K562 (cell line): ENCODE results near the gene VPS13D. TPM values are rescaled to one million over a fixed set of nuclear protein-coding genes. Genes with fewer than 3 reads are reported as not detected.

Experiments
- DNMT1 ChIP-seq: fragments of 450-650 bp; IDR thresholded peaks from 2 replicates; pipeline ENCODE4 v1.6.1; 2016; ENCODE audit warnings: antibody characterized with exemption, mild to moderate bottlenecking
- E4F1 ChIP-seq: fragments of 250-450 bp; sonication (Bioruptor Pico); IDR thresholded peaks from 2 replicates; pipeline ENCODE4 v1.5.0; 2021; ENCODE audit warnings: mild to moderate bottlenecking, borderline replicate concordance
- FOS ChIP-seq: IDR thresholded peaks from 3 replicates; pipeline ENCODE4 v1.6.1; 2011; ENCODE audit not compliant: insufficient read length; ENCODE audit errors: extremely low read depth
- FOXA3 ChIP-seq, 2 experiments: fragments of 450-650 bp in 1 of 2; sonication (generic) in 1 of 2; formaldehyde crosslinking; IDR thresholded peaks in 1 of 2; conservative IDR thresholded peaks in 1 of 2; 2 replicates each; pipeline versions ENCODE4 v1.4.0 to v1.8.0; 2020 to 2022; ENCODE audit warnings: mild to moderate bottlenecking in 2 of 2, missing genetic modification reagents in 1 of 2
- HDAC2 ChIP-seq: fragments of 450-650 bp; IDR thresholded peaks from 2 replicates; pipeline ENCODE4 v1.6.1; 2016; ENCODE audit warnings: mild to moderate bottlenecking
- HNRNPK ChIP-seq: fragments of 200-400 bp; formaldehyde crosslinking; IDR thresholded peaks from one replicate; pipeline ENCODE4 v1.6.1; 2018; ENCODE audit warnings: mild to moderate bottlenecking, low read depth, low read length; ENCODE audit not compliant: poor library complexity, severe bottlenecking
- TFAM ChIP-seq: fragments of 250-450 bp; sonication (Bioruptor Pico); conservative IDR thresholded peaks from 2 replicates; pipeline ENCODE4 v1.5.0; 2021; ENCODE audit warnings: mild to moderate bottlenecking, moderate library complexity
- TGIF2 ChIP-seq: sonication (generic); formaldehyde crosslinking; IDR thresholded peaks from 2 replicates; pipeline ENCODE4 v1.8.1; 2022; ENCODE audit warnings: mild to moderate bottlenecking, missing genetic modification reagents, moderate library complexity
- ZBED1 ChIP-seq: IDR thresholded peaks from 2 replicates; pipeline ENCODE4 v1.6.1; 2014
- ZNF197 ChIP-seq: fragments of 200-800 bp; sonication (Bioruptor generic); IDR thresholded peaks from 2 replicates; pipeline ENCODE4 v1.6.1; 2016; ENCODE audit warnings: low read depth, missing genetic modification characterization, missing compliant biosample characterization
- ZNF23 ChIP-seq: fragments of 250-450 bp; sonication (Bioruptor Pico); IDR thresholded peaks from 2 replicates; pipeline ENCODE4 v1.4.0; 2020; ENCODE audit warnings: mild to moderate bottlenecking
- ZNF395 ChIP-seq: fragments of 200-800 bp; sonication (Bioruptor generic); IDR thresholded peaks from 2 replicates; pipeline ENCODE4 v1.6.1; 2017; ENCODE audit warnings: missing genetic modification characterization, missing compliant biosample characterization
- polyA plus RNA-seq, 8 experiments: library from polyadenylated mRNA; depleted of rRNA in 4 of 8; stranded (reverse) in 5 of 8; unstranded in 3 of 8; fragments of >200 nt; fragmentation: Nextera tagmentation in 2 of 8; fragmentation: Illumina TruSeq in 1 of 8; extraction: Ambion mirVana in 2 of 8; extraction: Trizol in 1 of 8; gene quantifications; 2 replicates each; pipeline versions ENCODE4 v1.2.1 to v1.2.3, GENCODE V29; 2011 to 2014; ENCODE audit warnings: inconsistent platforms in 1 of 8, missing spikeins in 1 of 8
- total RNA-seq, 7 experiments: library from RNA; depleted of rRNA in 6 of 7; stranded (reverse); fragments of >200 nt in 6 of 7; fragmentation: Illumina TruSeq in 2 of 7; extraction: Trizol in 2 of 7; gene quantifications; 2 replicates each; pipeline versions ENCODE4 v1.2.1 to v1.2.3, GENCODE V29; 2011 to 2021; ENCODE audit warnings: low replicate concordance in 1 of 7
- TF ChIP-seq, protein P1 (sequence below): fragments of 450-650 bp; IDR thresholded peaks from 2 replicates; pipeline ENCODE4 v1.7.1; 2018; ENCODE audit warnings: mild to moderate bottlenecking, low read depth; ENCODE audit not compliant: partially characterized antibody
- TF ChIP-seq, protein P2 (sequence below): fragments of 450-650 bp; IDR thresholded peaks from 2 replicates; pipeline ENCODE4 v1.7.0; 2016; ENCODE audit warnings: borderline replicate concordance
- TF ChIP-seq, protein P3 (sequence below), 2 experiments: IDR thresholded peaks; 2 replicates each; pipeline ENCODE4 v1.6.1; 2011; ENCODE audit warnings: borderline replicate concordance in 1 of 2, control low read depth in 1 of 2, low read depth in 1 of 2, low read length in 1 of 2, mild to moderate bottlenecking in 1 of 2, mixed read lengths in 1 of 2, moderate library complexity in 1 of 2; ENCODE audit not compliant: insufficient read depth in 1 of 2, insufficient read length in 1 of 2, poor library complexity in 1 of 2, severe bottlenecking in 1 of 2; ENCODE audit errors: extremely low read depth in 1 of 2

Gene VPS13D
- total and polyA plus RNA-seq, 9 of the 15 experiments (the other 6 are each of a cell fraction or from before 2014, with no cell fraction given), result 6.1 to 51.5 (median 38.5) TPM

- TF ChIP-seq, protein P1, sequence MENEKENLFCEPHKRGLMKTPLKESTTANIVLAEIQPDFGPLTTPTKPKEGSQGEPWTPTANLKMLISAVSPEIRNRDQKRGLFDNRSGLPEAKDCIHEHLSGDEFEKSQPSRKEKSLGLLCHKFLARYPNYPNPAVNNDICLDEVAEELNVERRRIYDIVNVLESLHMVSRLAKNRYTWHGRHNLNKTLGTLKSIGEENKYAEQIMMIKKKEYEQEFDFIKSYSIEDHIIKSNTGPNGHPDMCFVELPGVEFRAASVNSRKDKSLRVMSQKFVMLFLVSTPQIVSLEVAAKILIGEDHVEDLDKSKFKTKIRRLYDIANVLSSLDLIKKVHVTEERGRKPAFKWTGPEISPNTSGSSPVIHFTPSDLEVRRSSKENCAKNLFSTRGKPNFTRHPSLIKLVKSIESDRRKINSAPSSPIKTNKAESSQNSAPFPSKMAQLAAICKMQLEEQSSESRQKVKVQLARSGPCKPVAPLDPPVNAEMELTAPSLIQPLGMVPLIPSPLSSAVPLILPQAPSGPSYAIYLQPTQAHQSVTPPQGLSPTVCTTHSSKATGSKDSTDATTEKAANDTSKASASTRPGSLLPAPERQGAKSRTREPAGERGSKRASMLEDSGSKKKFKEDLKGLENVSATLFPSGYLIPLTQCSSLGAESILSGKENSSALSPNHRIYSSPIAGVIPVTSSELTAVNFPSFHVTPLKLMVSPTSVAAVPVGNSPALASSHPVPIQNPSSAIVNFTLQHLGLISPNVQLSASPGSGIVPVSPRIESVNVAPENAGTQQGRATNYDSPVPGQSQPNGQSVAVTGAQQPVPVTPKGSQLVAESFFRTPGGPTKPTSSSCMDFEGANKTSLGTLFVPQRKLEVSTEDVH, result no peak
- TF ChIP-seq HNRNPK (no peak), ZNF23 (no peak), HDAC2 (peak; percentile 69; the same call in 1 of the 2 replicates), TFAM (CRISPR knock-in tag) (no peak), FOS (no peak), ZNF395 (CRISPR knock-in tag) (peak; percentile 72), TGIF2 (CRISPR knock-in tag) (no peak), ZBED1 (0 out of 2 replicates have a peak, but pooled peaks have one; percentile 41), FOXA3 (CRISPR knock-in tag; conservative IDR thresholded peaks at IDR 0.05 in 1 of 2, IDR thresholded peaks at IDR 0.05 in 1 of 2) (no peak), DNMT1 (no peak), E4F1 (CRISPR knock-in tag) (no peak), ZNF197 (no peak)
- TF ChIP-seq, protein P2, sequence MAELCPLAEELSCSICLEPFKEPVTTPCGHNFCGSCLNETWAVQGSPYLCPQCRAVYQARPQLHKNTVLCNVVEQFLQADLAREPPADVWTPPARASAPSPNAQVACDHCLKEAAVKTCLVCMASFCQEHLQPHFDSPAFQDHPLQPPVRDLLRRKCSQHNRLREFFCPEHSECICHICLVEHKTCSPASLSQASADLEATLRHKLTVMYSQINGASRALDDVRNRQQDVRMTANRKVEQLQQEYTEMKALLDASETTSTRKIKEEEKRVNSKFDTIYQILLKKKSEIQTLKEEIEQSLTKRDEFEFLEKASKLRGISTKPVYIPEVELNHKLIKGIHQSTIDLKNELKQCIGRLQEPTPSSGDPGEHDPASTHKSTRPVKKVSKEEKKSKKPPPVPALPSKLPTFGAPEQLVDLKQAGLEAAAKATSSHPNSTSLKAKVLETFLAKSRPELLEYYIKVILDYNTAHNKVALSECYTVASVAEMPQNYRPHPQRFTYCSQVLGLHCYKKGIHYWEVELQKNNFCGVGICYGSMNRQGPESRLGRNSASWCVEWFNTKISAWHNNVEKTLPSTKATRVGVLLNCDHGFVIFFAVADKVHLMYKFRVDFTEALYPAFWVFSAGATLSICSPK, result no peak
- TF ChIP-seq, protein P3, sequence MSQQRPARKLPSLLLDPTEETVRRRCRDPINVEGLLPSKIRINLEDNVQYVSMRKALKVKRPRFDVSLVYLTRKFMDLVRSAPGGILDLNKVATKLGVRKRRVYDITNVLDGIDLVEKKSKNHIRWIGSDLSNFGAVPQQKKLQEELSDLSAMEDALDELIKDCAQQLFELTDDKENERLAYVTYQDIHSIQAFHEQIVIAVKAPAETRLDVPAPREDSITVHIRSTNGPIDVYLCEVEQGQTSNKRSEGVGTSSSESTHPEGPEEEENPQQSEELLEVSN (IDR thresholded peaks at IDR 0.05; ENCODE audit: borderline replicate concordance in 1 of 2, extremely low read depth in 1 of 2, insufficient read depth in 1 of 2, insufficient read length in 1 of 2, low read depth in 1 of 2, low read length in 1 of 2, poor library complexity in 1 of 2, severe bottlenecking in 1 of 2), result peak in 1 of 2 experiments; percentile 7
Measured at GRCh38 chr1:12460911-12461621, 231.2 kb downstream of the VPS13D start (continued).
